Activated CD8-positive, alpha-beta memory T cell treated with anti-CD3 and anti-CD28 coated beads, Interleukin-2, amount 50 U/mL, for 4 hours (primary cell): Measurements from ENCODE around the gene GALNT1.

ENCODE experiments used
- DNase-seq: peaks from one replicate; pipeline ENCODE4 v3.0.0-alpha.2; 2020

GALNT1 gene

DNA sequence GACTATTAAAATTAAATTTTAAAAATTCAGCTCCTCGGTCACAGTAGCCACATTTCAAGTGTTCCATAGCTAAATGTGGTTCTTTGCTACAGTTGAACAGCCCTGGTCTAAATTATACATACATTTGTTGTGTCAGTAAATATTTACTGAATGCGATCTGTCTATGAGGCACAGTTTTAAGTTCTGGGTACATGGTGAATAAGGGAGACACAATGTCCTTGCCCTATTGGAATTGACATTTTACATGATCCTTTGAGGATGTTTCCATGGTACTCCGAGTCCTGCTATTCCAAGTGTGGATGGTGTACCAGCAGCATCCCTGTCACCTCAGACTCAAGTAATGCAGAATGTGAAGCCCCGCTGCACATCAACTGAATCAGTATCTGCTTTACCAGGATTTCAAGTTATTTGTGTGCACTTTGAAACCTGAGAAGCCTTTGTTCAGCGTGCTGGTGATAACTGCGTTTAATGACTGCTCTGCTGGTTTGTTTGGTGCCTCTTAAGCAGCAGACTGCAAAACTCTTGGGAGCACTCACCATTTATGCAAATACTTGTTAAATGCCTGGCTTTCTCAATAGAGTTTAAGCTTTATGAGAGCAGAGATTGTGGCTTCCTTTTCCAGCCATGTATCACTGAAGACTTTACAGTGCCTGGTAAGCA, 1.5 kb downstream of the GALNT1 start:
- no peak for DNase-seq

DNA sequence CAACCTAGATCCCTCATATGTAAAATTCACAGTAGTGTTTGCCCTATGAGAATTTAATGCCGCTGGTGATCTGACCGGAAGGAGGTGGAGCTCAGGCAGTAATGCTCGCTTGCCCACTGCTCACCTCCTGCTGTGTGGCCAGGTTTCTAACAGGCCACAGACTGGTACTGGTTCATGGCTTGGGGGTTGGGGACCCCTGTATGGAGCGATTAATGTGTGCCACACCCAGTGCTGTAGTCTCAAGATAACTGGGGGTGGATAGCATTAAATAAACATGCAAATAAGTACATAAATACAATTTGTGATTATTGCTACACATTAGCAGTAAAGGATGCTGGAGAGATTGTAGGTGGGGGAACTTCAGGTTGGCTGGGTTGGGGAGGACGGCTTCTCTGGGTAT, 3.2 kb downstream of the GALNT1 start:
- no peak for DNase-seq

DNA sequence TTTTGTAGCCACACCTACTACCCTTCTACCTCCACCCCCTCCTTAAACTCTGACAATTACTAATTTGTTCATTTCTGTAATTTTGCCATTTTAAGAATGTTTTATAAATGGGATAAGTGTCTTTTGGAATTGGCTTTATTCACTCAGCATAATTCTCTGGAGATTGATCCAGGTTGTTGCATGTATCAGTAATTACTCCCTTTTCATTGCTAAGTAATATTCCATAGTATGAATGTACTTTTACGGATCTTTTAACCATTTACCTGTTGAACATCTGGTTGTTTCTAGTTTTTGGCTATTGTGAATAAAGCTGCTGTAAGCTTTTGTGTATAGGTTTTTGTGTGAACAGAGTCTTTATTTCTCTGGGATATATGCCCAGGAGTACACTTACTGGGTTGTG, 4.1 kb downstream of the GALNT1 start:
- DNase-seq = no peak

DNA sequence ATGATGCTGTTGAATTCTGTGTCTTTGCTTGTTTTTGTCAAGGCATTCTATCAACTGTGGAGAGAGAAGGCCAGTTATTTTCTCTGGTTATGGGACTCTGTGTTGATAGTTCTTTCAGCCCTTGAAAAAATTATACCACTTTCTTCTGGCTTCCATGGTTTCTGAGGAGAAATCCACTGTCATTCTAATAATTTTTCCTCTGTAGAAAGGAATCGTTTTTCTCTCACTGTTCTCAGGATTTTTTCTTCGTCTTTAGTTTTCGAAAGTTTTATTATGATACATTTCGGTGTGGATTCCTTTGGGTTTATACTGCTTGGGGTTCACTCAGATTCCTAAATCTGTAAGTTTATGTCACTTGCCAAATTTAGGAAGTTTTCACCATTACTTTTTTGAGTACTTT, 6.6 kb downstream of the GALNT1 start:
- DNase-seq = no peak

DNA sequence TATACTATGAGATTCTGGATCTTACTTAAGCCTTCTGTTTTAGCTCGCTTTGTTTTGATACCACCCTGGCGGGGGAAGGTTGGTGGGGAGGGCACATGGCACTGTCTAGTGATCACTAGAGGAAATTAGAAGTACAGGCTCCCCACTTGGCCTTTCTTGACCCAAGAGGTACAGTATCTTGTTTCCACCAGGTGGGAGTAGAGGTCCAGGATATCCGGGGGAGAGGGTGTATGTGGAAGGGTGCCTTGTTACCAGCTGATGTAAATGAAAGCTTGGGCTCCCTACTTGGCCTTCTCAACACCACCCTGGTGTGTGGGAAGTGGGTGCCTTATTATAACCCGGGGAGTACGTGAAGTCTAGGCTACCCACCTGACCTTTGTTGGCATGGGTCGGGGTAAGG, 7.5 kb downstream of the GALNT1 start:
- DNase-seq = peak; percentile 37

DNA sequence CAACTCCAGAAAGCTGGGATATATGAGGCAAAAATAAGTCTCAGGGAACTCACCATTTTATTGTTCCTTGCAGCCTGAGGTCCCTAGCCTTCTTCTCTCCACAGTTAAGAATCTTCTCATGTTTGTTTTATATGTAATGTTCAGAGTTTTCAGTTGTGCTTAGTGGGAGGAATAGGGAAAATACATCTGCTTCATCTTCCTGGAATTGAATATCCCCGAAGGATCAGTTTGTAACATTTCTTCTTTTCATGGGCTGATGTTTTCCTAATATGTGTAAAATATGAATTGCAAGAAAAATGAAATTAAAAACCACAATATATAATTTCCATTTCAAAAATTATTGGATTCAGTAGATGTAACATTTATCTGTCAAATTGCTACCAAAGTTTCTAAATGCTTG, 8.0 kb downstream of the GALNT1 start:
- DNase-seq = no peak

DNA sequence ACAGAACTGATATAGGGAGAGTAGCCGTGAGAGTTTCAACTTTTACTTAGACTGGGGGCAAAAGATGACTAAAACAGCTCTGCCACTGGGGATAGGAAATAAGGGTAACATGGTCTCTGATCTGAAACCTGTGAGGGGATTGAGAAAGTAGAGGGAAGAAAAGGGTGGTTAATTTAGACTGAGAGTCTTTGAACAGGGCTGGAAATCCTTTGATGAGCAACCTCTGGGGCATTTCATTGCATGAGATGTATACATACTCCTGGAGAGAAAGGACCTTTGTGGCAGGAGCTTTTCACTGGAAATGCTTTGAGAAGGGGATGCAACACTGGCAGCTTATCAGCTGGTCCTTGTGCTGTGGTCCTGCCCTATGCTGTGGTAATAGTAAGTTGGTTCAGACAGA, 9.4 kb downstream of the GALNT1 start:
- no peak for DNase-seq

DNA sequence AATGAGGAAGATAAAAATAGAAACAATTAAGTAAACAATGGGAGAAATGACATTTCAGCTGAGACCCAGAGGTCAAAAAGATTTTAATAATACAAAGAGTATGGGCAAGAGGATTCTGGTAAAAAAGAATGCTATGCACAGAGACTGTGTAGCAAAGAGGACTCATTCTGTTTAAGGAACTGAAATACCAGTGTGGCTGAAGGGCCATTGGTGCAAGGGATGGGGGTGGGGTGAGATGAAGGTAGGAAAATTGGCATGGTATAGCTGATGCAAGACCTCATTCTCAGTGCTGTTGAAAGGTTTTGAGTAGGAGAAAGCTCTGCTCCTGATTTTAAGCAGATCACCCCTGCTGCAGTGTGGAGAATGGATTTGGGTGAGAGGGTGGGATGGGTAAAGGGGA, 10.8 kb downstream of the GALNT1 start:
- DNase-seq = no peak

DNA sequence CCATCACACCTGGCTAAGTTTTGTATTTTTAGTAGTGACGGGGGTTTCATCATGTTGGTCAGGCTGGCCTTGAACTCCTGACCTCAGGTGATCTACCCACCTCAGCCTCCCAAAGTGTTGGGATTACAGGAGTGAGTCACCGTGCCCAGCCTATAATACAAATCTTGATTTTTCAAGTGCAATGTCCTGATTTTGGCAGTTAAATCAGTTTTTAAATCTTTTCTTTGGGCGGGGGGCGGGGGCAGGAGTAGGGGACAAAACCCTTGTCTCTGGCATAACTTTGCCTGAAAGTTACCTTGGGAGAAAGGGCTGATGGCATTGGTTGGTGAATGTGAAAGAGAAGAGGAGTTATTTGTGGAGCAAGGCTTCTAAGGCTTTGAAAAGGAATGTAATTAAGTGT, 12.3 kb downstream of the GALNT1 start:
- no peak for DNase-seq

DNA sequence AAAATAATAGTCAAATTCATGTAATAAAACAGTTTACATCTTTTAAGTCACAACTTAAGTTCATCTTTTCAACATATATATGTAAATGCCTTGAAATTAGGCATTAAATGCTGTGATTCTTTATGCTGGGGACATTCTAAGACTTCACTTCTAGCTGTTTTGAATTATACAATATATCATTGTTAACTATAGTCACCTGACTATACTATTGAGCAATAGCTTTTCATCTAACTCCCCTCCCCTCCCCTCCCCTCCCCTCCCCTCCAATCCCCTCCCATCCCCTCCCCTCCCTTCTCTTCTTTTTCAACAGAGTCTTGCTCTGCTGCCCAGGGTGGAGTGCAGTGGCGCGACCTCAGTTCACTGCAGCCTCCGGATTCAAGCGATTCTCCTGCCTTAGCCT, 16.2 kb downstream of the GALNT1 start:
- no peak for DNase-seq

DNA sequence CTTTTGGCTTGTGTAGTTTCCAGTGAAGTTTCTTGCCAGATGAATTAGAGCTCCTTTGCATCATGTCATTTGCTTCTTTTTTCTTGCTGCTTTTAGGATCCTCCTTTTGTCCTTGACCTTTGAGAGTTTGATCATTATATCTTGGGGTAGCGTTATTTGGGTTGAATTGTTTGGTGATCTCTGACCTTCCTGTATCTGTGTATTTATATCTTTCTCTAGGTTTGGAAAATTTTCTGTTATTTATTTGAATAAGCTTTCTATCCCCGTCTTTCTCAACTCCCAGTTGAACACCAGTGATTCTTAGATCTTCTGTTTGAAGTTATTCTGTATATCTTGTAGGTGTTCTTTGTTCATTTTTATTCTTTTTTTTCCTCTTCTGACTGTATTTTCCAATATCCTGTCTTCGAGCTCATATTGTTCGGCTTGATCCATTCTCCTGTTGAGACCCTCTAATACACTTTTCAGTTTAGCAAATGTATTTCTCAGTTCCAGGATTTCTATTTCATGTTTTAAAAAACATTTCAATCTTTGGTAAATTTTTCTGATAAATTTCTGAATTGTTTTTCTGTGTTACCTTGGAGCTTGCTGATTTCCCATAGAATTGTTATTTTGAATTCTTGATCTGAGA, 20.8 kb downstream of the GALNT1 start:
- DNase-seq = no peak

DNA sequence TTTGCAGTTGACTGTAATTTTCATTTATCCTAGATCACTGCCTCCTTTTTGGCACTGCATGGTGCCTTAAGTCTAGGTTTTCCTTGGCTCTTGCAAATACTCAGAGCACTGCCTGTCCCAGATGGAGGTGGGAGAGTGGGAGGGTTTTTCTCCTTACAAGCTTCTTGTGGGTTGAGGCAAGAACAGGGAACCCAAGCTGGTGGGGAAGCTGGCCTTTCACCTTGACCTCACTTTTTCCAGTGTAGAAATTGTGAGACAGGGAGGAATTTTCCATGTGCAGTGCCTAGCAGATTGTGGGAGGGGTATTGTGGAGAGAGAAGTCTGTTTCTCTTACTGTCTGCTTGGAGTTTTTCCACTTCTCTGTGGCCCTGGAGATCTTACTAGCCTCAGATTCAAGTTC, 21.5 kb downstream of the GALNT1 start:
- no peak for DNase-seq

DNA sequence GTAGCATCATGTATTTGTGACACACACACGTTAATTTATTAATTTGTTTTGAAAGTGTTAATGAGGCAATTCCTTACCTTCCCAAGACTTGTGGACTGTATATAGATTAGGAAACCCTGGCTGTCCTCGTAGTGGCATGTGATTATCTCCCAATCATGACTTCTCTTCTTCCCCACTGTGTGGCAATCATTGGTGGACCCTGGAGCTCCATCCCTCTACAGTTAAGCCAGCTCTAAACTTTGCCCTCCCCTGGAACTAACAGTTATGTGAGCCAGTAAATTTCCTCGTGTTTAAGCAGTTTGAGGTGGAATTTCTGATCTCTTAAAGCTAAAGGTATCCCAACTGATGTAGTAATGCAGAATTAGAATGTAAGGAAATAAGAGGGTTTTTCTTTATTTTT, 22.0 kb downstream of the GALNT1 start:
- no peak for DNase-seq

DNA sequence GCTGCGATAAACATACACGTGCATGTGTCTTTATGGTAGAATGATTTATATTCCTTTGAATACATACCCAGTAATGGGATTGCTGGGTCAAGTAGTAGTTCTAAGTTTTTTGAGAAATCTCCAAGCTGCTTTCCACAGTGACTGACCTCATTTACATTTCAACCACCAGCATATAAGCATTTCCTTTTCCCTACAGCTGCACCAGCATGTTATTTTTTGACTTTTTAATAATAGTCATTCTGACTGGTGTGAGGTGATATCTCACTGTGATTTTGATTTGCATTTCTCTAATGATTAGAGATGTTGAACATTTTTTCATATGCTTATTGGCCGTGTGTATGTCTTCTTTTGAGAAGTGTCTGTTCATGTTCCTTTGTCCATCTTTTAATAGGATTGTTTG, 22.8 kb downstream of the GALNT1 start:
- DNase-seq = no peak

DNA sequence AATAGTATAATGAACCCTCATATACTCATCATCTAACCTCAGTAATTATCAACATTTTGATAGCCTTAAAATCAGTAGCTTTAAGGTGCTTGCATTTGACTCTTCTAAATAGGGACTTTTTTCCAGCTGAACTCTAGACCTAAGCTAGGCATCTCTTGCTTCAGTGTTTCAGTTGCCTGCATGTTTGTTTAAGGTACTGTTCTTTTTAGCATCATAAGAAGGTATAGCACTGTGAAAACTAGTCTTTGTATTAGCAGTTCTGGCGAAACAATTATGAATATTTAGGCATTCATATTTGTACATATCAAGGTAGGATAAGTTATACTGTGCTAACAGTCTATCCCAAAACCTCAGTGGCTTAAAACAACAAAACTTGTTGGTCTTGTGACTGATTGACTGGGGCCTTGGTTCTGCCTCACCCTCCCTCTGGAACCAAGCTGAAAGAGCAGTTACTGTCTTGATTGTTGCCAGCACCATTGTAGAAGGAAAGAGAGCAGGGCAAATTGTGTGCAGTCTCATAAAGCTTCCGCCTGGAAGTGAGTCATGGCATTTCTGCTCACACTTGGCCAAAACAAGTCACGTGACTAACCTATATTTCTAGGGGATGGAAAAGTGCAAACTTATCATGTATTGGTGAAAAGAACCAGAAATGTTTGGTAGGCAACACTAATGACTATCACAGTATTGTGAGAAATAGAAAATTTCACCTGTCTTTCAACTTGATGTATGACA, 24.3 kb downstream of the GALNT1 start:
- no peak for DNase-seq

DNA sequence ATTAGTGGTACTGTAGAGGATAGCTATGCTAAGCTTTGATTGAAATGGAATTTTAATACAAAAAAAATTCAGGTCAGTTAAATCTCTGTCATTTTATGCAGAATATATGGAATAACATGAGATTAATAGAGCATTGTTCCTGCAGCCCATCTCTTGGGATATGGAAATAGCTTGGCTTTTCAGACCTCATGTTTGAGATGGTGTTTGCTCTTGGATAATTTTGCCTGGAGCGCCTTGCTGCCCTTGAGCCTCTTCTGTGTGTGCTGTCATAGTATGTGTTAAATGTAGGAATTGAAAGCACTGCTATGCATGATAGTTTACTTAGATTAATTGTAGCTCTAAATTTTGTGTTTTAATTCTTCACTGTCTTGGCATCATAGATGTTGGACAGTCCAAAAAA, 27.7 kb downstream of the GALNT1 start:
- no peak for DNase-seq

DNA sequence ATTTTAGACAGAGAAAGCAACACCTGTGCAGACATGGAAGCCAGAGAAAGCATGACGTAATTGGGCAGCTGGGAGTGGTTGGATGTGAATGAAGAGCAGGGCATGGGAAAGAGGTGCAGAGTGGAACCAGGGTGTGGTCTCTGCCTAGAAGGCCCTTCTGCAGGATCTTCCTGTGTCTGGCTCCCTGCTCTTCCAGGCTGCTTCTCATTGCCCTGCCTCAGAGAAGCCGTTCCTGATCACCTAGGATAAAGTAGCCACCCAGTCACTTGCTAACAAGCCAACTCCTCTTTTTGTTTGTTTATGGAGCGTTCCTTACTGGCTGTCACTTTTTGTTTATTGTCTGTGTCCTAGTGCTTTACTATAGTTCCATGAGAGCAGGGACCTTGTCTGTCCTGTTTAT, 28.5 kb downstream of the GALNT1 start:
- no peak for DNase-seq

DNA sequence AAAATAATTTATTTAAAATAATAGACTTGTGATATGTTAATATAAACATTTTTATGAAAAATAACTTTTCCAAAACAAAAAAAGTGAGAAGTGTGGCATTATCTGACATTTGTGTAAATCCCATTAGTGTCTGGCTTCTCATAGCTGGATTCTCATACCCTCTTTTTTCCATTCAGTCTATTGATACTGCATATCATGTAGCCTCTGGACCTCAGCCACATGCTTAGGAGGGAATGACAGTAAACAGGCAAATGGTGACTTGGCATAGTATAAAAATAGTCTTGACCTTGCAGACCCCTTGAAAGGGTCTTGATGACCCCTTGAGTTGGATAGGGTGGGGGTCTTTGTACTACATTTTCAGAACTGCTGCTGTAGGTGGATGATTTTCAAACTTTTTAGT, 29.2 kb downstream of the GALNT1 start:
- DNase-seq = no peak

DNA sequence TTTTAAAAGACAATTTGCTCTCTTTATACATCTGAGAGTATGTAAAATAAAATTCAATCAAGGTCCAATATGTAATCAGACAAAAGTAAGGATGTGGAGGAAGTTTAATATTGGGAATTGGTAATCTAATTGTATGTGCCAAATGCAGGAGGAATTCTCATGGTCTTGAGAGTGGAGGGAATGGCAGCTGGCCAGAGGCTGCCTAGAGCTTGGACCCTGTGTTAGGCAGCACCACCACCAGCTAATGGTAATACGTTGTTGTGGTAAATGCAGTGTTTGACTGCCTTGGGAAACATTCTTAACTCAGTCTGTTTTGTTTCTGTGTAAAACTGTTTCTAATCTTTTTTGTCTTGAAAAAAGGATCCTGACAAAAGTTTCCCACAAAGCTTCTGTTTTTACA, 30.0 kb downstream of the GALNT1 start:
- no peak for DNase-seq

DNA sequence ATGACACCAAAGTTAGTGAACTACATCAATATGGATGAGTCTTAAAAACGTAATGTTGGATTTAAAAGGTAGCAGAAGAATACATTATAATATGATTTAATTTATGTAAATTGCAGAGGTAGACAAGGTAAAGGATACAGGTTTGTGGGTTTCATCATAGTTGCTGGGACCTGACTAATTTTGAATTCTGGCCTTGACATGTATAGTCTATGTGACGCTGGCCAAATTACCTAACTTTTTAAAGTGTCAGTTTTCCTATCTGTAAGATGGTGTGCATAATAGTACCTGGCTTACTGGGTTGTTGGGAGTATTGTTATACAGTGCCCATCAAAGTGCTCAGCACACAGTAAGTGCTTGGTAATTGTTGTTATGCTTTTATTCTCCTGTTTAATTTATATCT, 34.5 kb downstream of the GALNT1 start:
- no peak for DNase-seq

DNA sequence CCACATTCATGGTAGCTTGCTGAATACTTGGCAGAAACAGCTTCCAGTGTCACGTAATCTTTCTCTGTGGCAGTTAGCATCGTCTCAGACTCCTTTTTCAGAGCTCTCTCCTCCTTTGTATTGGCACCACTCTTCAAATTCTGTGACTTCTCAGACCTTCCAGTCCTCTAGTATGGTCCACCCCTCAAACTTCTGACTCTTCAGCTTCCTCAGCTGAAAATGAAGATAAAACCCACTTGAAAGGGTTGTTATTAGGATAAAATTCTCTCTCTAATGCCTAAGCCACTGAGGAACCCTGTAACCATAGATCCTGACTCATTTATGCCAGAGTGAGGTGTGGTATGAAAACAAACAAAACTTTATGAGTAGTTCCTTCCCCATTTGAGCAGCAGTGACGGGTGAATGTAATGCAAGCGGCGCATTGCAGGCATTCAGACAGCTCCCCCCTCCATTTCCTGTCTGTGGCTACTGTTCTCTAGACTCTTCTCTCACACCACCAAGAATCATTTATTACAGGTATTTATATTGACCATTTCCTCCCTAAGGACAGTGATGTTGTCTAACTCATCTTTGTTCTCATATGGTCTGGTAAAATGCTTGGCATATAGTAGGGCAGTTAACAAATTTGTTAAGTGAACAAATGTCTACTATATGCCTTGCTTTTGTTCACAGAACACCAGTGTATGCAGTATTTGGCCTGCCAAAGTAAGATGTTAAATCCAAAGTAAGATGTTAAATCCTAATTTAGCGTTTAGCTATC, 35.3 kb downstream of the GALNT1 start:
- peak; percentile 63 for DNase-seq

DNA sequence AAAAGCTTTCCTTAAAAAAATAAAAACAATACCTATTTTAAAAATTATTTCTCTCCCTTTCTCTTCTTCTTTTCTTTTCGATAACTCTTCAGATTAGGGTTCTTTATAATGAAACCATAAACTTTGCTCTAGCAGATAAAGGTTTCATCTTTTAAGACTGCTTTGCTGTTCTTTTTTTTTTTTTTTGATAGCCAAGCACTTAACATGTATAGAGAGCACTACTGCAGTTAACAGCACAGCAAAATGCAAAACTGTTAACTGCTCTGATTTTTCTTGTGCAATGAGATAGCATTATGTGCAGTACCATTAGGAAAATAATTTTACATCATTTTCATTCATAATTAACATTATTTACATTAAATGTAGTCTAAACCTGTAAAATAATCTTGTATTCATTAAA, 36.3 kb downstream of the GALNT1 start:
- DNase-seq = no peak

DNA sequence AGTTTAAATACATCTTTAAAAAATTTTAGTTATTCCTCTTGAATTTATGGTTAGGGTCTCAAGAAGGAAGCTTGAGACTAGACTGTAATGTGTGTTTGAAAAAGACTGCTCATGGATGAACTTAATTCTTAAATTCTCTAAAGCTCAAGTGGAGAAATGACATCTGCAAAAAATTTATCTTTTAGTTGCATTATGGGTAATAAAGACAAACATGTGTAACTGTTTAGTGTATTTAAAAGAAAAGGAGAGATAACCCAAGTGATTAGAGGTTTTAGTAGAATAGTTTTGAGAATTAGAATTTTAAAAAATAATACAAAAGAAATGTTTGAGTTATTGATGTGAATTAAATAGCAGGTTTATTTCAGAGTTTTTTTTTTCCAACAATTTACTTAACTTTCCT, 36.7 kb downstream of the GALNT1 start:
- no peak for DNase-seq

DNA sequence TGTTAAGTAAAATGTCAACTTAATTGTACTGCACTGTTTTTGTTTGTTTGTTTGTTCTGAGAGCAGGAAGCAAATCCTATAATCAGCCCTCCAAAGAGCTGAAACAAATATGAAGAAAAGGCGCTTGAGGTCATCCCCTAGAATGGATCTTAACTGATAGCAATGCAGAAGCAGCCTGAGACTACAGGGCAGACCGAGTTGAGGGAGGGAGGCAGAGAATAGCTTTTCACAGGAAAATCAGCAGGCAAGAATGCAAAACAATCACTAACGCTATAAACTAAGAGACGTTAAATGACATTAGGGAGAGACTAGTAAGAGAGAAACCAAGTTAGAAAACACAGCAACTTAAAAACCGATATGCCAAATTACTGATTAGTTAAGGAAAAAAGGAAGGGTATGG, 37.2 kb downstream of the GALNT1 start:
- no peak for DNase-seq
